HL-60/S4 treated with phorbol 12-myristate 13-acetate at 8.2 ng/mL for 4 days and 3 days (cell line): ENCODE results near the gene PXMP4.

ENCODE experiments used
- in situ Hi-C: fragments of 300-500 bp; cut with MboI; formaldehyde crosslinking; loops from 2 replicates; pipeline ENCODE4 v1.15.0; 2022; ENCODE audit warnings: low sequenced_read_pairs

Gene PXMP4

DNA sequence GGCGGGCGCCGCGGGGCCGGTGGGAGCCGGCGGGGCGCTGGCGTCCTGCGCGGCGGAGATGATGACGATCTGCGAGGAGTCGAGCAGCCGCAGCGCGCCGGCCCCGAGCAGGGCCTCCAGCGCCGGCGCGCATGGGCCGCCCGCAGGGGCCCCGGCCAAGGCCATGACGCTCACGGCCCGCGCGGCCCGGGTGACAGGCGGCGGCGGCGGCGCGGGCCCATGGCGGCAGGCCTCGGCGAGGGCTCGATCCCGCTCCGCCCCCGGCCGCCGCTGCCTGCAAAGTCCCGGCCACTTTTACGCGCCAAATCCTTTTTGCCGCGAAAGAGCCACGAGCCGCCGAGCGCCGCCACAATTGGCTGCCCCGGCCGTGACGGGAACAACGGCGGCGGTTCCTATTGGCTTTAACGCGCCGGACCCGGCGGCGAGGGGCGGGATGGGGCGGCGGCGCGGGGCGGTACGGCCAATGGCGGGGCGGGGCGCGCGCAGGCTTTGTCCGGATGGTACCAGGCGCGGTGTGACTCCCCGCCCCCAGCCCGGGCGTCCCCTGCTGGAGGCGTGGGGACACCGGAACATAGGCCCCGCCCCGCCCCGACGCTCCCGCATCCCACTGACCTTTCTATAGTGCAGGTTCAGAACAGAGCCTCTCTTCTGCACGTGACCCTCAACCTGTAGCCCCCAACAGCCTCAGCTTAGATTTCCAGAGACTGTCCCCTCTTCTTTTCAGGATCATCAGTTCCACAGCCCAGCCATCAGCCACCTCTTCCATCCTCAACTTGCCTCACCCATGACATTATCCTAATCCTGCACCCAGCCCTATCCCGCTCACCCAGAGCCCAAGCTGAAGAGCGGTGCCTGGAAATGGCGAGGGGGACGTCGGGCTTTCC is 33.8 kb downstream of the PXMP4 start, which contains the start of gene E2F1:
E2F1 (minus strand) TSS at position 286 of the 884 bp plus-strand sequence; CDS start at position 165, 121 bp downstream.
- in situ Hi-C loops: no loop called here

DNA sequence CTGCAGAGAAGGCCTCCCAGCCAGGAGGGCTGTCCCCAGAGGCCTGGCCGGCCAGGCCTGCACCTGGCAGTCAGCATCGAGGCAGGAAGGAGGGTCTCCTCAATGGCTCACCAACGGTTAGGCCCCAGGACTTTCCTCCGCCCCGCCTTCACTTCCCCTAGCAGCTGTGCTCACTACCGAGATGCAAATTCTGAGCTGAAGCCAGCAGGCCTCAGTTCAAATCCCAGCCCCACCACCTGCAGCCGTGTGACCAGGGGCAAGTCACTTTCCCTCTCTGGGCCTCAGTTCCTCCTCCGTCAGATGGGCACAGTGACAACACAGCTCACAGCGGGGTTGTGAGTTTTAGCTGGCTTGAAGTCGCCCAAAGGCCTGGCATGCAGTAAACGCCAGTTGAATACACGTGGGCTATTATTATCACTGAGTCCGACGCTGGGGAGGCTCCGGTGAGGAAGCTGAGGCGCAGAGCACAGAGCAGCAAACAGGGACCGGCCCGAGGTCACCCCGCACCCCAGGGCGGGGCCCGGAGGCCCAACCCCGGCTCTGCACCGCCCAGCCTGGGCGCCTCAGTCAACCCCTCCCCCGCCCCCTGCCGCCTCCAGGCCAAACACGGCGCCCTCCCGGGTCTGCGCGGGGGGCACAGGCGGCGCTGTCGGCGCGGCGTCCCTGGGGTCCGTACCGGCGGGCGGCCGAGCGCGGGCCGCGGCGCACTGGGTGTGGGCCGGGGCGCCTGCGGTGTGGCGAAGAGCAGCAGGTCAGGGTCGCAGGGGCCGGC is 34.6 kb downstream of the PXMP4 start:
- in situ Hi-C loops: no loop called here

- in situ Hi-C loops: no loop called here
These were observed 35.4 kb downstream of the PXMP4 start for GRCh38 chr20:33684533-33685327.

DNA sequence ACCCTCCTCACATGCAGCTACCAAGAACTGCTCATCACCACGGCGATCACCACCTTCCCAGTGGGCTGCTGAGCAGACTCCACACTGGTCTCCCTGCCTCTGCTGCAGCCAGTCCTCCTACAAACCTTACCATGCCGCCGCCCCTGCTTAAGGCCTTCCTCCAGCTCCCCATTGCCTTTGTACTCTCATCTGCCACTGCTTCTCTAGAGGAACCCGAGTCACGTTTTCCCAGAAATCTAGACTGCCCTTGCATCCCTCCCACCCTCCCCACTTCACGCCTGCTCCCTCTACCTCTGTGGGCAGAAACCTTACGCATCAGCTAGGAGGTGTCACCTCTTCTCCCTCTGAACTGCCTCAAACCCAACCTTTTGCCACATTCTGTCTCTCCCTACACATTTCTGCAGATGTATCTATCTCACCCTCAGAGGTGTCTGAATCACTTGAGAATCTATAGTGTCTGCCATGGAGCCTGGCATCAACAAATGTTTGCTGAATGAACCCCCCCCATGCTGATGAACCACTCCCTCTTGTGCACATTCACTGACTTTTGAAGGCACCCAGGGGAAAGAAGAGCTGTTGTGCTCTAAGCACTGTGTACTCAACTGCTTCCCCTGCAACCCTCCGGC is 38.3 kb downstream of the PXMP4 start:
- in situ Hi-C loops: no loop called here

GRCh38 chr20:33681288-33681687 is 38.8 kb downstream of the PXMP4 start:
- in situ Hi-C loops: no loop called here

DNA sequence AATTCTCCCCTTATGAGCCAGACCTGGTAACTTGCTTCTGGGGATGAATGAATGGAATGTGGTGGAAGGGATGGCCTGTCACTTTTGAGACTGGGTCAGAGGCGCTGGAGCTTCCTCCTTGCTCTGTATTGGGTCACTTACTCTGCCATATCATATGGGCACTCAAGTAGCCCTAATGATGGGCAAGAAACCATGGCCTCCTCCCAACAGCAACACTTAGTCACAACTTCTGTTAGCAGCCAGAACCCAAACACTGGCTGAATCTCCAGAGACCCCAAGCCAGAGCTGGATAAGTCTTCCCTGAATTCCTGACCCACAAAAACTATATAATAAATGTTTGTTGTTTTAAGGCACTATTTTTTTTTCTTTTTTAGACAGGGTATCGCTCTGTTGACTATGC is 39.4 kb downstream of the PXMP4 start:
- in situ Hi-C loops: no loop called here

DNA sequence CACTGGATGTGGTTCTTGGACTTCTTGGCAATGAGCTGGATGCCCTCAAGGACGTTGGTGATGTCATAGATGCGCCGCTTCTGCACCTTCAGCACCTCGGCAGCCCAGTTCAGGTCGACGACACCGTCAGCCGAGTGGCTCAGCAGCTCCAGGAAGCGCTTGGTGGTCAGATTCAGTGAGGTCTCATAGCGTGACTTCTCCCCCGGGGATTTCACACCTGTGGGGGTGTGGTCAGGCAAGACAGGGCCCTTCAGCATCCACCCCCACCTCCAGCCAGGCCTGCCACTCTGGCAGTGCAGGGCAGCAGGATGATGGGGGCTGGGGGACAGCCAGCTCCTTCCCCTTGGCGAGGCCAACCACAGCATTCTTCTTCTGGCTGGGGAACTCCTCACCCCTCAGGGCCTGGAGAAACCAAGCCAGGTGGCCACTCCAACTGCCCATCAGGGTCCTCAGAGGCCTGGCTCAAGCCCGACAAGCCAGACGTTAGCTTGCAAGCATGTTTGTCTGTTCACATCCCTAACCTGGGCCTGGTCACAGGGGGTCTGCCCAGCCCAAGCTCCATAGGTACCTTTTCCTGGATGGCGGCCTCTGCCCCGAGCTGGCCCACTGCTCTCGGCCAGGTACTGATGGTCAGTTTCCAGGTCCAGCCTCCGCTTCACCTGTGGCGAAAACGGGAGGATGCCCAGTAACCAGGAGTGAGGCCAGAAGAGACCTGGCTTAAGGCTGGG is 40.2 kb downstream of the PXMP4 start:
- in situ Hi-C loops: no loop called here

- in situ Hi-C loops: no loop called here
These were observed 42.0 kb downstream of the PXMP4 start for GRCh38 chr20:33677991-33678702.

GRCh38 chr20:33676652-33677645 is 43.2 kb downstream of the PXMP4 start:
- in situ Hi-C loops: no loop called here

GRCh38 chr20:33676121-33676520 is 44.0 kb downstream of the PXMP4 start:
- in situ Hi-C loops: no loop called here

DNA sequence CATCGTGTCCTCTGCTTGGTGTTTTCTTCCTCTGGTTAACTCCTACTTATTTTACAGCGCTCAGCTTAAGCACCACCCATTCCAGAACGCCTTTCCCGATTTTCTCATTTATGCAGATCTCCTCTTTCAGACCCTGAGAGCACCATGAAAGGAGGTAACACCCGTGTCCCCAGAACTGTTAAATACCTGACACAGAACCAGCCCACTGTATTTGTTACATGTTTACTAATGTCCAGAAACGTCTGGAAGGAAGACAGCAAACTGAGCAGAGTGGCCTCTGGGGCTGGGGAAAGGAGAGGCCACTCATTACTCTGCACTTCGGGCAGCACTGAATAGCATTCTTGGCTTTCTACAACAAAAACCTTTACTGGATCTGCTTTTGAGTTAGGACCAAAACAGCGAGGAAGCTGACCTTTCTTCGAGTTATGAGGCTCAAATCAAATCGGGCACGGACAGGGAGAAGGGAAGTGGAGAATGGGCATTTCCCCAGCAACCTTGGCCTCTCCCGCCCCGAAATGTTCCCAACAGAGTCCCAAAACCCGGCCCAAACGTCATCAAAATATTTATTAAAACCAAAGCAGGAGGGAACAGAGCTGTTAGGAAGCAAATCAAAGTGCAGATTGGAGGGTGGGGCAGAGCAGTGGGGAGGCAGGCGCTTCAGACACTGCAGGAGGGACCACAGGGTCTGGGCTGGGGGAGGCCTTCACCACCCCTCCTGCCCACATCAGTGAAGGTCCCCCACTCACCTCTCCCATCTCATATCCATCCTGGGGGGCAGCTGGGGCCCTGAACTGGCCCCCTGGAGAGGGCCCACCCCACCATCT is 44.8 kb downstream of the PXMP4 start:
- in situ Hi-C loops: no loop called here

DNA sequence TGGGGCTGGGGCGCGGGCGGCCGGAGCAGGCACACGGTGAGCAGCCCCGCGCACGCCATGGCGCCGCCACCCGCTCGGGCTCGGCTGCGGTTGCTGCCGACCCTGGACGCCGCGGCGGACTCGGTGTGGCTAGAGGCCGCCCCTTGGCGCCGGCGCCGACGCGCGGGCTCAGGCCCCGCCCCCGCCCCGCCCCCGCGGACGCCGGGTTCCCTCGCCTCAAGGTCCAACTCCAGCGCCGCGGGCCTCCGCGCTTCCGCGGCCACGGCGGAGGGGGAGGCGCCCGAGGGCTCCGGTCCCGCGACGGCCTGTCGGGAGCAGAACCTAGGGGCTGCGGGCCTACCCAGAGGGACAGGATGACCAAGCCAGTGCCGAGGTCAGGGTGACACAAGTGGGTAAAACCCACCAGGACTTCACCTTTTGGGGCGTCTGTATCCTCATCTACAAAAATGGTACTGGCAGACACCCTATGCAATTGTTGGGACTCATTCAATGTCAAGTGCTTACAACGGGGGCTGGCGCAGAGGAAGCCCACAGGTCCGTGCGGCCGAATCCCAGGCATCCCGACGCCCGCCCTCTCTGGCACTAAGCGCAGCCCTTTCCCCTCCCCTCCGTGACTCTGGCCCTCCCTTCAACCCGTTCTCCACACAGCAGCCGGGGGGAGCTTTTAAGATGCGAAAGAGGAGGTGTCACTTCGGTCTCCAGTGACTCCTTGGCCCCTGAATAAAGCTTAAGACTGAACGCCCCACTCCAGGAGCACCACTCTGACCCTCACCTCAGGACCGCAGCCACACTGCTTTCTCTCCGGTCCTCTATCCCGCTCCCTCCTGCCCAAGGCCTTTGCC is 45.6 kb downstream of the PXMP4 start, which contains the start of gene NECAB3:
NECAB3 (minus strand) TSS at position 135 of the 842 bp plus-strand sequence; CDS start at position 59, 76 bp downstream.
- in situ Hi-C loops: no loop called here

- in situ Hi-C loops: no loop called here
These were observed 46.5 kb downstream of the PXMP4 start for GRCh38 chr20:33673410-33674293.

GRCh38 chr20:33673114-33673409 is 47.0 kb downstream of the PXMP4 start:
- in situ Hi-C loops: no loop called here

GRCh38 chr20:33672426-33673113 is 47.5 kb downstream of the PXMP4 start:
- in situ Hi-C loops: no loop called here
